GM23338 (cell line): Measurements from ENCODE around the gene TBRG4. TPM values are rescaled to one million over a fixed set of nuclear protein-coding genes. Genes with fewer than 3 reads are reported as not detected.

Experiments used
- ATAC-seq: fragments of 200-7000 bp; cut with Tn5 transposase; 3 replicates; pipeline ENCODE4 v1.9.1; 2020
- DNase-seq: peaks from one replicate; pipeline ENCODE4 v3.0.0-alpha.2; 2015; ENCODE audit warnings: low spot score
- H2AFZ ChIP-seq: fragments of 200-600 bp; sonication (generic); 2 replicates; pipeline ENCODE4 v1.8.0; 2016; ENCODE audit warnings: antibody characterized with exemption, mild to moderate bottlenecking, moderate library complexity
- H3F3A ChIP-seq: fragments of 200-600 bp; sonication (generic); replicated peaks from 2 replicates; pipeline ENCODE4 v1.8.0; 2017; ENCODE audit warnings: antibody characterized with exemption, mixed run types, low read depth
- H3K27ac ChIP-seq: fragments of 200-600 bp; sonication (generic); 2 replicates; pipeline ENCODE4 v1.6.1; 2016; ENCODE audit warnings: low read depth
- H3K27me3 ChIP-seq: fragments of 200-600 bp; sonication (generic); 2 replicates; pipeline ENCODE4 v1.8.0; 2016; ENCODE audit warnings: mild to moderate bottlenecking, mixed run types, moderate library complexity; ENCODE audit not compliant: insufficient read depth
- H3K36me3 ChIP-seq: fragments of 200-600 bp; sonication (generic); 2 replicates; pipeline ENCODE4 v1.8.0; 2016; ENCODE audit warnings: mild to moderate bottlenecking; ENCODE audit not compliant: insufficient read depth
- H3K4me1 ChIP-seq: fragments of 200-600 bp; sonication (generic); 2 replicates; pipeline ENCODE4 v1.8.0; 2016; ENCODE audit warnings: mild to moderate bottlenecking, moderate library complexity; ENCODE audit not compliant: insufficient read depth
- H3K4me2 ChIP-seq: fragments of 200-600 bp; sonication (generic); 2 replicates; pipeline ENCODE4 v1.7.1; 2017; ENCODE audit warnings: mixed run types
- H3K4me3 ChIP-seq: fragments of 200-600 bp; sonication (generic); 2 replicates; pipeline ENCODE4 v1.6.1; 2016; ENCODE audit warnings: mixed run types
- H3K79me2 ChIP-seq: fragments of 200-600 bp; sonication (generic); replicated peaks from 2 replicates; pipeline ENCODE4 v1.8.0; 2017; ENCODE audit warnings: mild to moderate bottlenecking; ENCODE audit not compliant: insufficient read depth
- H3K9me2 ChIP-seq: fragments of 200-600 bp; sonication (generic); 2 replicates; pipeline ENCODE4 v1.8.0; 2017; ENCODE audit not compliant: insufficient read depth
- H4K20me1 ChIP-seq: fragments of 200-600 bp; sonication (generic); replicated peaks from 2 replicates; pipeline ENCODE4 v1.8.0; 2017; ENCODE audit warnings: mild to moderate bottlenecking; ENCODE audit not compliant: insufficient read depth
- H3K27ac Mint-ChIP-seq: 2 replicates; pipeline ENCODE4 v1.8.0; 2020; ENCODE audit warnings: inconsistent platforms, mild to moderate bottlenecking, moderate library complexity, mixed read lengths
- H3K27me3 Mint-ChIP-seq: 3 replicates; pipeline ENCODE4 v1.8.0; 2022; ENCODE audit warnings: low read depth, mild to moderate bottlenecking, moderate library complexity, mixed read lengths, inconsistent platforms; ENCODE audit not compliant: insufficient read depth, poor library complexity
- H3K36me3 Mint-ChIP-seq: 3 replicates; pipeline ENCODE4 v1.8.0; 2021; ENCODE audit warnings: low read depth, mild to moderate bottlenecking, inconsistent platforms, moderate library complexity, mixed read lengths
- H3K4me1 Mint-ChIP-seq: 3 replicates; pipeline ENCODE4 v1.8.0; 2020; ENCODE audit warnings: mild to moderate bottlenecking, inconsistent platforms, mixed read lengths
- H3K4me3 Mint-ChIP-seq: 3 replicates; pipeline ENCODE4 v1.8.0; 2021; ENCODE audit warnings: moderate library complexity, mild to moderate bottlenecking, inconsistent platforms, mixed read lengths
- H3K9me3 Mint-ChIP-seq: 3 replicates; pipeline ENCODE4 v1.8.0; 2020; ENCODE audit warnings: moderate library complexity, mild to moderate bottlenecking, inconsistent platforms, mixed read lengths
- CREB1 ChIP-seq: fragments of 250-450 bp; sonication (Bioruptor Pico); IDR thresholded peaks from 2 replicates; pipeline ENCODE4 v1.5.0; 2020; ENCODE audit warnings: low read depth, mild to moderate bottlenecking, moderate library complexity
- ETS1 ChIP-seq: IDR thresholded peaks from 2 replicates; pipeline ENCODE4 v1.6.1; 2016; ENCODE audit warnings: antibody characterized with exemption
- EZH2phosphoT487 ChIP-seq: fragments of 200-600 bp; sonication (generic); IDR thresholded peaks from one replicate; pipeline ENCODE4 v1.8.1; 2018; ENCODE audit warnings: antibody characterized with exemption; ENCODE audit not compliant: unreplicated experiment
- JUNB ChIP-seq: IDR thresholded peaks from one replicate; pipeline ENCODE4 v1.6.1; 2016; ENCODE audit warnings: antibody characterized with exemption; ENCODE audit not compliant: unreplicated experiment
- NANOG ChIP-seq: IDR thresholded peaks from 2 replicates; pipeline ENCODE4 v1.6.1; 2016; ENCODE audit warnings: antibody characterized with exemption, borderline replicate concordance
- POLR2AphosphoS5 ChIP-seq: IDR thresholded peaks from 2 replicates; pipeline ENCODE4 v1.6.1; 2016; ENCODE audit warnings: antibody characterized with exemption, low read depth
- REST ChIP-seq: IDR thresholded peaks from one replicate; pipeline ENCODE4 v1.6.1; 2018; ENCODE audit warnings: antibody characterized with exemption; ENCODE audit not compliant: unreplicated experiment
- ZNF114 ChIP-seq: fragments of 250-450 bp; sonication (Bioruptor Pico); IDR thresholded peaks from 2 replicates; pipeline ENCODE4 v1.5.0; 2020; ENCODE audit warnings: mild to moderate bottlenecking, moderate library complexity
- ZNF331 ChIP-seq: fragments of 250-450 bp; sonication (Bioruptor Pico); IDR thresholded peaks from 2 replicates; pipeline ENCODE4 v1.5.0; 2020; ENCODE audit warnings: low read depth, mild to moderate bottlenecking, moderate library complexity
- ZNF462 ChIP-seq: fragments of 250-450 bp; sonication (Bioruptor Pico); IDR thresholded peaks from 2 replicates; pipeline ENCODE4 v1.5.0; 2020; ENCODE audit warnings: mild to moderate bottlenecking, moderate library complexity
- polyA plus RNA-seq: library from polyadenylated mRNA; unstranded; fragments of >200 nt; fragmentation: Nextera tagmentation; extraction: Ambion mirVana; gene quantifications from 2 replicates; pipeline ENCODE4 v1.2.1, GENCODE V29; 2016
- total RNA-seq: library from RNA; depleted of rRNA; stranded (reverse); fragments of >200 nt; shearing (Covaris generic); gene quantifications from 2 replicates; pipeline ENCODE4 v1.2.3, GENCODE V29; 2014
- TF ChIP-seq, protein P1 (sequence below), 2 experiments: fragments of 200-600 bp in 1 of 2; sonication (generic) in 1 of 2; conservative IDR thresholded peaks; 2 replicates each; pipeline versions ENCODE4 v1.5.1 to v1.6.1; 2016 to 2017; ENCODE audit warnings: antibody characterized with exemption in 2 of 2, low read depth in 2 of 2, mild to moderate bottlenecking in 2 of 2, moderate library complexity in 1 of 2

TBRG4 gene
- total and polyA plus RNA-seq, 2 experiments from 2014 or later, result 72.5 to 162 TPM

DNA sequence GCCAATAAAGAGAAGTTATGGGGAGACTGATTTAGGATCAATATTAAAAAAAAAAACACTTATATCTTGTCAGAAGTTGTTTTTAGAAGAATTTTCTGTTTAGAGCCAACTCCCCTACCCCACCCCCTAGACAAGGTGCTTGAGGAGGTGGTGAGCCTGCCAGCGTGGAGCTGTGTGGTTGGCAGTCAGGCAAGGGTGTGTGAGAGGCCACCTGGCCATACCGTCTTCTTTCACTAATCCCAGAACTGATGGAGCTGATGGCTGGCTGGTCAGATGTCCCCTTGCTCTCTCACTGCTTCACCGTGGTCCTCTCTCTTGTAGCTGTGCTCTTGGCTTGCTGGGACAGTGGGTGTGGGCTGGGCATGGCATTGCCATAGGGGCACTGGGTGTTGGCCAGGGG is 57.1 kb downstream of the TBRG4 start:
- DNase-seq (no peak), ATAC-seq (no peak)
- Histone ChIP-seq H3K27me3 (no peaks in the 10 kb centered on the region), H3K9me2 (no peaks in the 10 kb centered on the region), H3F3A (no peaks in the 10 kb centered on the region), H3K27ac (no peak overlapping the region), H3K4me1 (no peaks in the 10 kb centered on the region), H3K4me2 (no peak overlapping the region), H3K36me3 (no peaks in the 10 kb centered on the region), H3K4me3 (no peak overlapping the region), H4K20me1 (peaks cover 6% of the 10 kb centered on the region; the same call in 1 of the 2 replicates), H2AFZ (no peak overlapping the region), H3K79me2 (no peaks in the 10 kb centered on the region)
- no peak for TF ChIP-seq POLR2AphosphoS5
- TF ChIP-seq, protein P1, sequence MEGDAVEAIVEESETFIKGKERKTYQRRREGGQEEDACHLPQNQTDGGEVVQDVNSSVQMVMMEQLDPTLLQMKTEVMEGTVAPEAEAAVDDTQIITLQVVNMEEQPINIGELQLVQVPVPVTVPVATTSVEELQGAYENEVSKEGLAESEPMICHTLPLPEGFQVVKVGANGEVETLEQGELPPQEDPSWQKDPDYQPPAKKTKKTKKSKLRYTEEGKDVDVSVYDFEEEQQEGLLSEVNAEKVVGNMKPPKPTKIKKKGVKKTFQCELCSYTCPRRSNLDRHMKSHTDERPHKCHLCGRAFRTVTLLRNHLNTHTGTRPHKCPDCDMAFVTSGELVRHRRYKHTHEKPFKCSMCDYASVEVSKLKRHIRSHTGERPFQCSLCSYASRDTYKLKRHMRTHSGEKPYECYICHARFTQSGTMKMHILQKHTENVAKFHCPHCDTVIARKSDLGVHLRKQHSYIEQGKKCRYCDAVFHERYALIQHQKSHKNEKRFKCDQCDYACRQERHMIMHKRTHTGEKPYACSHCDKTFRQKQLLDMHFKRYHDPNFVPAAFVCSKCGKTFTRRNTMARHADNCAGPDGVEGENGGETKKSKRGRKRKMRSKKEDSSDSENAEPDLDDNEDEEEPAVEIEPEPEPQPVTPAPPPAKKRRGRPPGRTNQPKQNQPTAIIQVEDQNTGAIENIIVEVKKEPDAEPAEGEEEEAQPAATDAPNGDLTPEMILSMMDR (conservative IDR thresholded peaks at IDR 0.05; ENCODE audit: low read depth in 2 of 2), result no peak
- no peak for TF ChIP-seq CREB1
- TF ChIP-seq EZH2phosphoT487, result no peak
- no peak for TF ChIP-seq REST
- TF ChIP-seq NANOG, result no peak
- TF ChIP-seq ZNF114 (CRISPR knock-in tag), result no peak
- no peak for TF ChIP-seq JUNB
- no peak for TF ChIP-seq ETS1
- TF ChIP-seq ZNF462, result no peak
- no peak for TF ChIP-seq ZNF331
- no peak overlapping the region for H3K27ac Mint-ChIP-seq
- H3K4me3 Mint-ChIP-seq, result no peak overlapping the region
- no peaks in the 10 kb centered on the region for H3K4me1 Mint-ChIP-seq
- H3K27me3 Mint-ChIP-seq, result peaks cover 3% of the 10 kb centered on the region
- H3K36me3 Mint-ChIP-seq, result peaks cover 6% of the 10 kb centered on the region; the same call in 2 of the 3 replicates
- H3K9me3 Mint-ChIP-seq, result no peaks in the 10 kb centered on the region
